ENCODE data around the gene SHD. TPM values are rescaled to one million over a fixed set of nuclear protein-coding genes. Genes with fewer than 3 reads are reported as not detected.
"Not testable (repeated sequence)": the region's sequence is repeated elsewhere in the genome, so short reads cannot be mapped to it uniquely, and the experiment has no call there.

Gene SHD
- total RNA-seq, 1 donor from 2014 or later = not detected

DNA sequence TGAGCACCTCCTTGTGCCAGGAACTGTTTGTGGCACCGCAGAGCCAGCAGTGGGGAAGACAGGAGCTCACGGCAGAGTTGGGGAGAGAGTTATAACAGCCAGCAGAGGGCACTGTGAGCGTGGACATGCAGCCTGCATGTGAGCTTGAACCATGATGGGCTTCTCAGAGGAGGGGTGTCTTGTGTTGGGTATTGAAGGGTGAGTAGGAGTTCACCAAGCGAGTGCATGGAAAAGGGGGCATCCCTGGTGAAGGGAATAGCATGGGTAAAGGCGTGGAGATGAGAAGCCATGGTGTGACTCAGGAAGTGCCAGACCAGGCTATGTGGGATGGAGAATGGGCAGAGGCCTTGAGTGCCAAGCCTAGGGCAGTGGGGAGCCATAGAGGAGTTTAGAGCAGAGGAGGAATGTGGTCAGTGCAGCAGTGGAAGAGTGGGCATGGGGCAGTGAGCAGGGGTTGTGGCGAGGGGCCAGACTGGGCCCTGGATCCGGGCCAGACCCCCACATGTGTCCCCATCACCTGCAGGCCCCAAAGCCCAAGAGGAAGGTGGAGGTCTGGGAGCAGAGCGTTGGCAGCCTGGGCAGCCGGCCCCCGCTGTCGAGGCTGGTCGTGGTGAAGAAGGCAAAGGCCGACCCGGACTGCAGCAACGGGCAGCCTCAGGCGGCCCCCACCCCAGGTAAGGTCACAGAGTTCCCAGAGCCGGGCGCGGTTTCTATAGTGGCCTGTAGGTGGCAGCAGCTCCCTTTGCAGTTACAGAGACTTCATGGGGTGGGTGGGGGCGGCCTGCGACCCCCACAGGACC, 11.8 kb upstream of the SHD start:
- DNase-seq (ENCODE audit: low spot score) = peak; percentile 21

DNA sequence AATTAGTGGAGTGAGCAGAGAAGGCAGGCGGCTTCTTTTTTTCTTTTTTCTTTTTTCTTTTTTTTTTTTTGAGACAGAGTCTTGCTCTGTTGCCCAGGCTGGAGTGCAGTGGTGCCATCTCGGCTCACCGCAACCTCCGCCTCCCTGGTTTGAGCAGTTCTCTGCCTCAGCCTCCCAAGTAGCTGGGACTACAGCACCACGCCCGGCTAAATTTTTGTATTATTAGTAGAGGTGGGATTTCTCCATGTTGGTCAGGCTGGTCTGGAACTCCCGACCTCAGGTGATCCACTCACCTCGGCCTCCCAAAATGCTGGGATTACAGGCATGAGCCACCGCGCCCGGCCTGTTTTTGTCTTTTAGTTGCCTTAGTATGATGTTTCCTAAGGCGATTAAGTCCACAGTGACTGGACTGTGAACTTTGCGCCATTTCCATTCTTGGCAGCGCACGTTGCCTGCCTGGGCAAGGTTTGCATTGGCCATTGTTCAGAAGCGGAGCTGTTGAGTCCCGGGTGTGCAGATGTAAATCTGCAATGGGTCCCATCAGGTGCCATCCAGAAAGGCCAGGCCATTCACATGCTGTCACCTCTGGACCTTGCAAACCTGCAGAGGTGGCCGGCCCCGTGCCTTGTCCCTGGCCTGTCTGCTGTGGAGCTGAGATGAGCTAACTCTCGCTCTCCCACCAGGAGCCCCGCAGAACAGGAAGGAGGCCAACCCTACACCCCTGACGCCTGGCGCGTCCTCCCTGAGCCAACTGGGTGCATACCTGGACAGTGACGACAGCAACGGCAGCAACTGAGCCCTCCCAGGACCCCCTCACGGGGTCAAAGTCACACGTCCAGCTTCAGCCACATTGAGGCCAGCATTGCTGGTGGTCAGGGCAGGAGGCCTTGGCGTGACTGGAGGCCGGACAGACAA, 10.9 kb upstream of the SHD start:
- no peak for DNase-seq (ENCODE audit: low spot score)

DNA sequence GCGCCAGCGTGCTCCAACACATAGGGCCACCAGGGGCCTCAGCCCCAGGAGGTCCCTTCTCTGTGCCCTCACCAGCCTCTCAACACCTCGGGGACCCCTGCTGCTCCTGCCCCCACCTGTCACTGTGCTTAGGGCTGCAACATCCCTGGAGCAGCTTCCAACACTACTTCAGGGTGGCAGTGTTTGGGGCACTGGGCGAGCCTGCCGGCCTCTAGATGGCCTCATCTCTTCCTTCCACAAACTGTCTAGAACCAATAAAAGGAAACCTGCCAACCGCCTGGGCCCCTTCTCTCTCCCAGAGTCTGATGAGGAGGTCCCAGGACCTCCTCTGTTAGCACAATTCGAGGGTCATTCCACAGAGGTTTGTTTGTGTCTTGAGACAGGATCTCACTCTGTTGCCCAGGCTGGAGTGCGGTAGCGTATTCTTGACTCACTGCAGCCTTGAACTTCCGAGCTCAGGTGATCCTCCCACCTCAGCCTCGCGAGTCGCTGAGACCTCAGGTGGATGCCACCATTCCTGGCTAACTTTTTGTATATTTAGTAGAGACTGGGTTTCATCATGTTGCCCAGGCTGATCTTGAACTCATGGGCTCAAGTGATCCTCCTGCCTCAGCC, 10.1 kb upstream of the SHD start:
- DNase-seq (ENCODE audit: low spot score) = no peak

DNA sequence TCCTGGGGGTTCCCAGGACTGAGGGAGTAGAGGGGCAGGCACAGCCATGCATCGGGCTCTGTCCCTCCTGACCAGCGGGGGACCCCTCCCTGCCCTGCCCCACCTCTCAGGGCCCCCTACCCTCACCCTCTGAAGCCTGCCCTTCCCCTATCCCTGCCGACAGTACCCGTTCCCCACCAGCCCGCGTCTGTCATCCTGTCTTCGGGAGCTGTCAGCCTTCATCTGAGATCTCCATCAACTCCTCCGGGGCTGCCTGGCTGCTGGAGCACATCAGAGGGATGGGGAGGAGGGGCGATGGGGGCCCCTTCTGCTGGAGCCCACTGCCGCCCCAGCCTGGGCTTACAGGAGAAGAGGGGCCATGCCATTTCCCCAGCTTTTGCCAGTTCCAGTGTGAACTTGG, 6.2 kb upstream of the SHD start:
- no peak for DNase-seq (ENCODE audit: low spot score)

DNA sequence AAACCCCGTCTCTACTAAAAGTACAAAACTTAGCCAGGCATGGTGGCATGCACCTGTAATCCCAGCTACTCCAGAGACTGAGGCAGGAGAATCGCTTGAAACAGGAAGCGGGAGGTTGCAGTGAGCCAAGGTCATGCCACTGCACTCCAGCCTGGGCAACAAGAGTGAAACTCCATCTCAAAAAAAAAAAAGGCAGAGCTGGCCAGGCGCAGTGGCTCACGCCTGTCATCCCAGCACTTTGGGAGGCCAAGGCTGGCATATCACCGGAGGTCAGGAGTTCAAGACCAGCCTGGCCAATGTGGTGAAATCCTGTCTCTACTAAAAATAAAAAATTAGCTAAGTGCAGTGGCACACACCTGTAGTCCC, 4.8 kb upstream of the SHD start:
- not testable (repeated sequence) for DNase-seq (ENCODE audit: low spot score)

DNA sequence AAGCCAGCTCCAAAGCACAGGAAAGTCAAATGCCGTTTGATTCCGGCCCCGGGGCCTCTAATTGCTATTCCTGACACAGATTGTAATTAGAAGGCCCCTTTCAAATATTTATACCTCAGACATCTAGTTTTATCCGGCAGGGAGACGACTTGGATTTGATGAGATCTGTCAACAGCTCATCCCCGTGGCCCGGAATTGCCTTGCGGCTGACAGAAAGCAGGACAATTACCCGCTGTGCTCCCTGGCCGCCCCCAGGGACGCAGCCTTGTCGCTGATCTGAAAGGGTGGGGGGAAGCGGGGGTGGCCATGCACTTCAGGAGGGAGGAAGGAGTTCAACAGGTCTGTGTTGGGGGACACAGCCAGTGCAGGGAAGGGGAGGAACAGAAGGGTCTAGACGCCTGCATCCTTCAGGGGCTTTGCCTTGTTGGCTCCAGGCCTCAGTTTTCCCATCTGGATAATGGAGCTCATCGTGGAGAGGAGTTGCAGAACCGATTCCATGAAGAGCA, 1.8 kb upstream of the SHD start:
- DNase-seq (ENCODE audit: low spot score) = no peak

DNA sequence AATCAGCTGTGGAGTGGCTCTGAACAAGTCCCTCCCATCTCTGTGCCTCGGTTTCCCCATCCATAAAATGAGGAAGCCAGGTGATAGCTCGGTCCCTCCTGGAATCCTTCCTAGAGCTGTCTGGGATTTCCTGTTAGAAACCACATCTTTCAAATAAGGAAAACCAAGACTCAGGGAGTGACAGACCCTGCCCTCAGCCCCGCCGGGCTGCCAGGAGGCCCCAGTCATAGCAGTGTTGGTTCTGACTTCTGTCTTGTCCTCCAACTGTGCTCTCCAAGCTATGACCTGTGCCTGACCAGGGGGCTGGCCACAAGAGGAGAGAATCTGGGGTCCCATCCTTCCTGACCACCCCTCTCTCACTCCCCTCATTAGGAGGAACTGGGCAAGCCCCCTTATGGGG, 1.1 kb upstream of the SHD start:
- no peak for DNase-seq (ENCODE audit: low spot score)

DNA sequence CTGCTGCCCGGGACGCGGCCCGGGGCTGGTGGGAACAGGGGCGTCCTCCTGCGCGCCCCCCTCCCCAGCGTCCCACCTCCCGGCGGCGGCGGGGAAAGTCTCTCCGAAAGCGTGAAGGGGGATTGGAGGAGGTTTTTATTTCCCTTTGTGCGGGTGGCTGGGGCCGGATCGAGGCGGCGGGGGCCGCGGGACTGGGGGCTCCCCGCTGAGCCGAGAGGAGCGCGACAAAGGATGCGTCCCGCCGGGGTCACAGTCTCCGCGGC, 132 bp downstream of the SHD start:
- no peak for DNase-seq (ENCODE audit: low spot score)

DNA sequence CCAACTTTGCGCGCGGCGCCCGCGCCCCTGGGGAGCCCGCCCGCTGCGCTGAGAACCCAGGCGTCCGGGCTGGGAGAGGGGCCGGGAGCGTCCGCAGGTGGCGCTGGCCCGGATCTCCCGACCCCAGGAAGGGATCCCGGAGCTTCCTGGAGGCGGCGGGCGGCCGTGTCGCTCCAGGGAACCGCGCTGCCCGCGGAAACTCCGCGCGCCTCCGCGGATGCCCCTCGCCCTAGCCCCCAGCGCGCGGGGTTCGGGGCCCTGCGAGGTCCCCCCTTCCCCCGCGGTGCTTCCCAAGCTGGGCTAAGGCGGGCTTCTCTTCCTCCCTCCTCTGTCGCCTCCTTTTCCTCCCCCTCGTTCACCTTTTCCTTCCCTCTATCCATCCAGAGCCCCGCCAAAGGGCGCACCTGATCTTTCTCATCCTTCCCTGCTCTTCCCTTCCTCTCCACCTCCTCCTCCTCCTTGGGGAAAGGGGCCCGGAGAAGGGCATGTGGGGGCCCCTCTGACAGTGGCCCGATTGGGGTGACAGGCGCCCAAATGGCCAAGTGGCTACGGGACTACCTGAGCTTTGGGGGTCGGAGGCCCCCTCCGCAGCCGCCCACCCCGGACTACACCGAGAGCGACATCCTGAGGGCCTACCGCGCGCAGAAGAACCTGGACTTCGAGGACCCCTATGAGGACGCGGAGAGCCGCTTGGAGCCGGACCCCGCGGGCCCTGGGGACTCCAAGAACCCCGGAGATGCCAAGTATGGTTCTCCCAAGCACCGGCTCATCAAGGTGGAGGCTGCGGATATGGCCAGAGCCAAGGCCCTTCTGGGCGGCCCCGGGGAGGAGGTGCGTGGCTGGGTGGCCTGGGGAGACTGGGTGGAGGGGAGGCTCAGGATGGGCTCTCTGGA, 710 bp downstream of the SHD start:
- DNase-seq (ENCODE audit: low spot score) = no peak

DNA sequence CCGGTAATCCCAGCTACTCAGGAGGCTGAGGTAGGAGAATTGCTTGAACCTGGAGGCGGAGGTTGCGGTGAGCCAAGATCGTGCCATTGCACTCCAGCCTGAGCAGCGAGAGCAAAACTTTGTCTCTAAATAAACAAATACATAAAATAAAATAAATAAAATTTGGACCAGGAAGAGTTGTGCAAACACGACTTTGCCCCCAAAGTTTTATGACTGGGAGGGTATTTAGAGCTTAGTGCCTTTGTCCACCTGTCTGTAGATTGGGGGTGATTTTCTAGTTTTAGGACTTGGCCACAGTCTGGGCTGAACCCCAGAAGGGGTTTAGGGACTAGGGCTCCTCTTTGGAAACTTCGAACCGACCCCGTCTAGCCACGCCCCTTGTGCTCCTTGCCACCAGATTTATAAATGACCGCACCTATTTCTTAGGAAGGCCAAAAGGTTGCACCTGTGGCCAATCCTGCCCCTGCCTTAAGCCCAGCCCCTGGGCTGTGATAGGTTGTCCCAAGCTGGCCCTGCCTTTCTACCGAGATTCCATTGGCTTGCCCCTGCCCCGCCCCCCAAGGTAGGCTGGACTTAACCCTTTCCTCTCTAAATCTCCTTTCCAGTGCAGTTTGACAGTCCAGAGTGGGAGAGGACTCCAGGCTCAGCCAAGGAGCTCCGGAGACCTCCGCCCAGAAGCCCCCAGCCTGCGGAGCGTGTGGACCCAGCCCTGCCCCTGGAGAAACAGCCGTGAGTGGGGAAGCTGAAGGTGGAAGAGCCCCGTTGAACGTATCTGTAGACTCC, 5.3 kb downstream of the SHD start:
- no peak for DNase-seq (ENCODE audit: low spot score)

DNA sequence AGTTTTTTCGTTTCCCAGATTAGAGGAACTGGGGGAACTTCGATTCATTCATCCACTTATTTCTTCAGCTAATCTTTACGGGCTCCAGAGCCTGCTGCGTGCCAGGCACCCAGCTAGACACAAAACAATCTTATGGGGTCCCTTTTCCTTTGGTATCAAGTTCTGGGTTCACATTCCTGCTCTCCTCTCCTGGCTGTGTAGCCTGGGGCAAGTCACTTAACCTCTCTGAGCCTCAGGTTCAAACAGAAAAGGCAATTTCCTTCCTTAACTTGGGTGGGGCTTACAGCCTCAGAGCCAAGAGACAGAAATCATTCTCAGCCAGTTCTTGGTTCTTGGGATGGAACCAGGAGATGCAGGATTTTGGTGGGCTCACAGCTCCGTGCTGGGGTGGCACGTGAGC, 5.9 kb downstream of the SHD start:
- DNase-seq (ENCODE audit: low spot score) = no peak

DNA sequence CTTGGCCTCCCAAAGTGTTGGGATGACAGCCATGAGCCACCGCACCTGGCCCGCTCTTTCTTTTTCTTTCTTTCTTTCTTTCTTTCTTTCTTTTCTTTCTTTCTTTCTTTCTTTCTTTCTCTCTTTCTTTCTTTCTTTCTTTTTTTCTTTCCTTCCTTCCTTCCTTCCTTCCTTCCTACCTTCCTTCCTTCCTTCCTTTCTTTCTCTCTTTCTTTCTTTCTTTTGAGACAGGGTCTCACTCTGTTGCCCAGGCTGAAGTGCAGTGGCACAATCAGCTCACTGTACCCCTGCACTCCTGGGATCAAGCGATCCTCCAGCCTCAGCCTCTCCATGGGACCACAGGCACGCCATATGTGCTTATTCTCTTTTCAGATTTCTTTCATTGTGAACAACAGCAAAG, 7.1 kb downstream of the SHD start:
- DNase-seq (ENCODE audit: low spot score) = not testable (repeated sequence)

DNA sequence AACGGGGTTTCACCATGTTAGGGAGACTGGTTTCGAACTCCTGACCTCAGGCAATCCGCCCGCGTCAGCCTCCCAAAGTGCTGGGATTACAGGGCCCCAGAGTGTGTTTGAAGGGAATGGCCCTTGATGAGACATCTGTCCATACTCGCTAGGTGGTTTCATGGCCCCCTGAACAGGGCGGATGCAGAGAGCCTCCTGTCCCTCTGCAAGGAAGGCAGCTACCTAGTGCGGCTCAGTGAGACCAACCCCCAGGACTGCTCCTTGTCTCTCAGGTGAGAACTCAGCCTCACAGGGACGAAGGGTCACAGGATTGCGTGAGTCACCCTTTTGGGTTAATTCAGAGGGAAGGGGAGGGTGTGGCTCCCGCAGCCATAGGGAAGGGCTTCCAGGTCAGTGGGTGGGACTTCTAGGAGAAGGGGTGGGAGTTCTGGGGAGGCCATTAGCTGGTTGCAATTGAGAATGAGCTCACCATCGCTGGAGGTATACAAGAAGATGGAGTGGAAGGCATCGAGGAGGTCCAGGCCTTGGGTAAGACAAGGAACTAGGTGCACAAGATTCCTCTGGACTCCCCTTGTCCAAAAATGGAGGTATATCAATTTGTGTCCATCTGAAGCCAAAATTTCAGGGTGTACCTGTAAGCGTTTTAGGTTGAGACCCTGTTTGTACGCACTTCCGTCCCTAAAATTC, 9.2 kb downstream of the SHD start:
- no peak for DNase-seq (ENCODE audit: low spot score)

DNA sequence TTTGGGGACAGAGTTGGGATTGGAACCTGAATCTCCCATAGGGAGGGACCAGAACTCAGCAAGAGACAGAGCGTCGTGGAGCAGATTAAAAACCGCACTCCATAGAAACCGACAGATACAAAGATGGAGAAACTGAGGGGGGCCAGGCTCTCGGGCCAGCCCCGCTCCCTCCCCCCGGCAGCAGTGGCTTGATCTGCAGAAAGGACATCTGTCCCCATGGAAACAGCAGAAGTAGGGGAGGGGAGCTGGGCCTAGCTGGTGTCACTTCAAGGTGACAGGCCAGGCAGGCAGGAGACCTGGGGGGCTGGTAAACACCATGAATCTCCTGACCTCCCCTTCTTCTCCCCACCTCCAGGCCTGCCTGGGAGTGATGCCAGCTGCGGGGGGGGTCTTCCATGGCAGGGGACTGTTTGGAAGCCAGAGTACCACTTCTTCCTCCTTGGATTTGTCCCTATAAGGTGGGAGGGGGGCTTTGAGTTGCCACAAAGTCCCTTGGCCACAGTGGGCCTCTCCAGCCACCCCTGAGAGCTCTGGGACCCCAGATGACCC, 12.2 kb downstream of the SHD start:
- DNase-seq (ENCODE audit: low spot score) = no peak

DNA sequence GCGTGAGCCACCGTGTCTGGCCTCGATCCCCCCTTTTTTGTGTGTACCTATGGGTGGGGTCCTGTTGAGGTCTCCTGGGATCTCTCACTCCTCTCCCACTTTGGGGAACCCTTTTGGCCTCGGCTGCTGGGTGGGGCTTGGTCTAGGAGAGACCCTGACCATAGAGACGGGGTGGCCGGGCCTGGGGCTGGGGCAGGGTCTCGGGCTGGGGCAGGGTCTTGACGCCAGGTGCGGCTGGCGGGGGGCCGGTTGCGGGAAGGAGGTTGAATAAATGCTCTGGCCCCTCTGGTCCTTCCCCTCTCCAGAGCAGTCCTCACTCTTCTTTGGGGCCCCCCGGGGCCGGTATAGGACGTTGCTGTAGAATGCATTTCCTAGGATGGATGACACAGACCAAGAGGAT, 13.4 kb downstream of the SHD start:
- no peak for DNase-seq (ENCODE audit: low spot score)

DNA sequence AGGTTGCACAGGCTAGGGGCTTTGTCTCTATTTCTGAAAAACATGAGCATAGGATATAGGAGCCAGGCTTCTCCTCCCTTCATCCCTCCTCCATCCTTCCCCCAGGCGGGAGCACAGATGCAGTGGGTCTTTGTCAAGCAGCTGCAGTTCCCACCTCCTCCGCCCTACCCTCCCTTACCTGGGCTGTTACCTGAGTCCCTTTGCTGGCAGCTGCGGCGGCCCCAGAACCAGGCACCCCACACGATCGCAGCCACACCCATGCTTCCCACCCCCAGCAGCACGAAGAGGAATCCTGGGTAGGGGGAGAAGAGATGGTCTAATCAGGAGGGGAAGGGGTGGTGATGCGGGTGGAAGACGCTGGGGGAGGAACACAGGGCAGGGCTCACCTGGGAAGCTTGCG, 15.3 kb downstream of the SHD start:
- no peak for DNase-seq (ENCODE audit: low spot score)

DNA sequence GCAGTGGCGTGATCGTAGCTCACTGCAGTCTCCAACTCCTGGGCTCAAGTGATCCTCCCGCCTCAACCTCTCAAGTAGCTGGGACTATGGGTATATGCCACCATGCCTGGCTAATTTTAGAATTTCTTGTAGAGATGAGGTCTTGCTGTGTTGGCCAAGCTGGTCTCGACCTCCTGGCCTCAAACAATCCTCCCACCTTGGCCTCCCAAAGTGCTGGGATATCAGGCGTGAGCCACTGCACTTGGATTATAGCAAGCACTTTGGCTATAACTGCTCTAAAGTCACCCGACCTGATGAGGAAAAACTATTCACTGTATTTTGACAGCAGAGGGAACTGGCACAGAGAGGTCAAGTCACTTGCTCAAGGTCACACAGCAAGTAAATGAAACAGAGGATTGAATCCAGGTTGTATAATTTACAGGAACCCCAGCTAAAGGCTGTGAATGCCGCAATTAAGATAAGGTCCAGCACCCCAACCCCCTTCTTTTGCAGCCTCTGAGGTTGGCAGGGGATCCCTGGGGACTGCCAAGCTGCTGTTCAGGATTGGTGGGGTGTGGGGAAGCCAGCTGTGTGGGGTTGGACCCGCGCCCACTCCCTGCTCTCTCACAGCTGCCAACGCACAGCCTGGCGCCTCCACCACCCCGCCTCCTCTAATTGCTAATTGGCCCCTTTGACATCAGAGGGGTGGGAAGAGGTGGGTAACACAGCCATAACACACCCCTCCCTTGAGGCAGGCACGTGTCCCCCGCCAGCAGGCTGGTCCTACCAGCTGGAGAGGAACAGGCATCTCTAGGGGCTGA, 17.1 kb downstream of the SHD start:
- DNase-seq (ENCODE audit: low spot score) = no peak

DNA sequence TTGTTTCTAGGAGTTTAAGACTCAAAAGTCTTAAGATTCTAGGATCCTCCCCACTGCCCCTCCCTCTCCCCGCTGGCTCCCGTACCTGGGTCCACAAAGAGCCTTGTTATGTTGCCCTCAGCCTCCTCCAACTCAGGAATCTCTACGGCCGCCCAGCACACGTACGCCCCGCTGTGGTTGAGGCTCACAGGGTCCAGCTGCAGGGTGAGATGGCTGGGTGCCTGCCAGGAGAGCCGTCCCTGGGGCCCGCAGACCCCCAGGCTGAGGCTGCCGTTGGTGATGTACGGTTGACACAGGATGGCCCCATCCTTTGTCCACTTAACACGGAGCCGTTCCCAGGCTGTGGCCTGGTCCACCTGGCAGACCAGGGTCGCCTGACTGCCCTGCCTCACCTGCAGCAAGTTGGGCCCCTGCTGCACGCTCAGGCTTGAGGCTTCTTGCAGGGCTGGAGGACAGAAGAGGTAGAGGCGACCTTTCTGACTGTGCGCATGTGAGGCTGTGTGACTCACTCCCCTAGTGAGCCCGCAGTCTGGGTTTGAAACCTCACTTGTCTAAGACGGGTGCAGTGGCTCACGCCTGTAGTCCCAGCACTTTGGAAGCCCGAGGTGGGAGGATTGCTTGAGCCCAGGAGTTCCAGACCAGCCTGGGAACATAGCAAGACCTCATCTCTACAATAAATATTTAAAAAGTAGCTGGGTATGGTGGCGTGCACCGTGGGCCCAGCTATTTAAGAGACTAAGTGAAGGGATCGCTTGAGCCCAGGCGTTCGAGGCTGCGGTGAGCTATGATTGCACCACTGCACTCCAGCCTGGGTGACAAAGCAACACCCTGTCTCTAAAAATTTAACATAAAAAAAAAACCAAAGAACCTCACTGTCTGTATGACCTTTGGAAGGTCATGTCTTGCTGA, 19.1 kb downstream of the SHD start:
- no peak for DNase-seq (ENCODE audit: low spot score)
